B cell (primary cell): ENCODE measurements around the gene RAB4A. TPM values are rescaled to one million over a fixed set of nuclear protein-coding genes. Genes with fewer than 3 reads are reported as not detected.

Experiments
- ATAC-seq: fragments of 200-7000 bp; cut with Tn5 transposase; one replicate; pipeline ENCODE4 v1.10.0; 2021; ENCODE audit warnings: low read depth, mild to moderate bottlenecking, moderate number of reproducible peaks, moderate library complexity
- CTCF ChIA-PET: fragments of 350-600 bp; sonication (Branson Sonifier 250); formaldehyde crosslinking; loops from one replicate; lab custom pipeline; 2021; ENCODE audit warnings: antibody characterized with exemption, inconsistent platforms; lab: Charles Lee
- POLR2A ChIA-PET: fragments of 350-600 bp; sonication (Branson Sonifier 250); formaldehyde crosslinking; loops from one replicate; lab custom pipeline; 2021; ENCODE audit warnings: antibody characterized with exemption; lab: Charles Lee
- DNase-seq: peaks from one replicate; pipeline ENCODE4 v3.0.0; 2013
- H2AFZ ChIP-seq: 2 replicates; pipeline ENCODE4 v1.6.1; 2012; ENCODE audit warnings: mild to moderate bottlenecking, low read depth, low read length; ENCODE audit not compliant: insufficient read depth, poor library complexity, severe bottlenecking
- H3K27ac ChIP-seq, 2 donors: 1 replicate in 1 of 2; 2 replicates in 1 of 2; pipeline ENCODE4 v1.5.1; 2012 to 2013; ENCODE audit warnings: low read length in 2 of 2, mild to moderate bottlenecking in 2 of 2, moderate library complexity in 1 of 2
- H3K27me3 ChIP-seq, 4 experiments: fragments of 200-600 bp in 1 of 4; sonication (generic) in 1 of 4; replicated peaks in 1 of 4; 1 replicate in 2 of 4; 2 replicates in 2 of 4; pipeline versions ENCODE4 v1.6.1 to v1.7.0; 2013 to 2016; ENCODE audit warnings: low read length in 3 of 4, mild to moderate bottlenecking in 2 of 4, mixed read lengths in 1 of 4, moderate library complexity in 1 of 4; ENCODE audit not compliant: insufficient read depth in 4 of 4, control insufficient read depth in 3 of 4; ENCODE audit errors: control extremely low read depth in 1 of 4
- H3K36me3 ChIP-seq, 2 experiments: replicated peaks in 1 of 2; 1 replicate in 1 of 2; 2 replicates in 1 of 2; pipeline versions ENCODE4 v1.6.1 to v1.7.1; 2013; ENCODE audit warnings: low read length in 1 of 2; ENCODE audit not compliant: insufficient read depth in 2 of 2, control insufficient read depth in 1 of 2; ENCODE audit errors: control extremely low read depth in 1 of 2, extremely low read depth in 1 of 2
- H3K4me1 ChIP-seq, 2 donors: fragments of 200-600 bp in 1 of 2; sonication (generic) in 1 of 2; 1 replicate in 1 of 2; 2 replicates in 1 of 2; pipeline versions ENCODE4 v1.5.1 to v1.6.1; 2013 to 2017; ENCODE audit warnings: low read length in 2 of 2; ENCODE audit not compliant: control insufficient read depth in 2 of 2, insufficient read depth in 2 of 2
- H3K4me2 ChIP-seq: replicated peaks from 2 replicates; pipeline ENCODE3; 2012; ENCODE audit warnings: mild to moderate bottlenecking, low read depth, low read length; ENCODE audit not compliant: poor library complexity, severe bottlenecking
- H3K4me3 ChIP-seq, 5 experiments: fragments of 200-600 bp in 1 of 5; sonication (generic) in 1 of 5; 1 replicate in 3 of 5; 2 replicates in 2 of 5; pipeline versions ENCODE4 v1.5.1 to v1.7.0; 2011 to 2016; ENCODE audit warnings: low read length in 4 of 5, mild to moderate bottlenecking in 4 of 5, low read depth in 2 of 5, control low read depth in 1 of 5, moderate library complexity in 1 of 5; ENCODE audit not compliant: insufficient read depth in 1 of 5; ENCODE audit errors: control extremely low read depth in 1 of 5, extremely low read depth in 1 of 5
- H3K79me2 ChIP-seq: fragments of 200-600 bp; sonication (generic); one replicate; pipeline ENCODE4 v1.6.0; 2016; ENCODE audit warnings: low read length; ENCODE audit not compliant: control insufficient read depth, insufficient read depth
- H3K9ac ChIP-seq: fragments of 200-600 bp; sonication (generic); 2 replicates; pipeline ENCODE4 v1.6.1; 2017; ENCODE audit warnings: mild to moderate bottlenecking, low read length, moderate library complexity
- H3K9me3 ChIP-seq, 3 donors: one replicate each; pipeline versions ENCODE4 v1.6.1 to v1.7.1; 2013; ENCODE audit warnings: low read length in 2 of 3; ENCODE audit not compliant: control insufficient read depth in 2 of 3, insufficient read depth in 1 of 3; ENCODE audit errors: control extremely low read depth in 1 of 3
- H4K20me1 ChIP-seq: 2 replicates; pipeline ENCODE4 v1.6.0; 2012; ENCODE audit warnings: mild to moderate bottlenecking, low read length; ENCODE audit not compliant: insufficient read depth, control insufficient read depth, poor library complexity, severe bottlenecking
- H3K27ac Mint-ChIP-seq: one replicate; pipeline ENCODE4 v1.8.0; 2021; ENCODE audit warnings: mixed read lengths
- H3K27me3 Mint-ChIP-seq: one replicate; pipeline ENCODE4 v1.8.0; 2021; ENCODE audit warnings: mixed read lengths
- H3K4me1 Mint-ChIP-seq: one replicate; pipeline ENCODE4 v1.8.0; 2021; ENCODE audit warnings: mixed read lengths
- H3K4me3 Mint-ChIP-seq: one replicate; pipeline ENCODE4 v1.8.0; 2021; ENCODE audit warnings: mixed read lengths
- H3K9me3 Mint-ChIP-seq: one replicate; pipeline ENCODE4 v1.8.0; 2022; ENCODE audit warnings: mixed read lengths; ENCODE audit not compliant: insufficient read depth
- EZH2 ChIP-seq: IDR thresholded peaks from 2 replicates; pipeline ENCODE4 v1.6.1; 2012; ENCODE audit warnings: borderline replicate concordance, low read depth, mild to moderate bottlenecking, moderate library complexity, low read length; ENCODE audit not compliant: insufficient read depth, poor library complexity, severe bottlenecking
- WGBS: methylation state at CpG from one replicate; pipeline ENCODE4 v1.1.5; 2013; ENCODE audit warnings: missing lambda C conversion rate; ENCODE audit not compliant: insufficient coverage; 5-methylcytosine and 5-hydroxymethylcytosine counted together
- intact Hi-C: fragments of 100-400 bp; cut with micrococcal nuclease; formaldehyde crosslinking; loops from one replicate; pipeline ENCODE4 v1.10.0; 2022
- polyA plus RNA-seq: library from polyadenylated mRNA; depleted of rRNA; stranded (reverse); fragments of >200 nt; gene quantifications from 2 replicates; pipeline ENCODE4 v1.2.3, GENCODE V29; 2012
- total RNA-seq, 2 donors: library from RNA; stranded (reverse); fragments of 120-200 nt in 1 of 2; gene quantifications; 1 replicate in 1 of 2; 2 replicates in 1 of 2; pipeline versions ENCODE4 v1.2.3 to v1.2.4, GENCODE V29; 2013 to 2022
- TF ChIP-seq, protein P1 (sequence below): fragments of 200-600 bp; IDR thresholded peaks from one replicate; pipeline ENCODE4 v1.8.0; 2022; ENCODE audit warnings: antibody characterized with exemption, mild to moderate bottlenecking

The RAB4A gene
- total and polyA plus RNA-seq, 2 donors (not counting 1 experiment from before 2014, with no cell fraction given): 14.7 to 49.7 TPM

DNA sequence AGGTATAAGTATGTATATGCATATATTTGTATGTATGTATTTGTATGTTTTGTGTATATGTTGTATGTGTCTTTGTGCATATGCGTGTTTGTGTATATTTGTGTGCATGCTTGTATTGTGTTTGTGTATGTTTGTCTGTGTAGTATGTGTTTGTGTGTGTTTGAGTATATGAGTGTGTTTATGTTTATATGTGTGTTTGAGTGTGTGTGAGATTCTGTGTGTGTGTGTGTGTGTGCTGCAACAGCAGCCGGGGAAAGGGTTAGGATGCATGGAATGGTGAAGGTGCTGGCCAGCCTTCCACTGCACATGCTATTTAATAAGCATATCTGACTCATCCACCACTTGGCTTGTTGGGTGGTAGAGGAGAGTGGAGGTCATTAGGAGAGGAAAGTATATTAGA, 46.6 kb upstream of the RAB4A start:
- TF ChIP-seq EZH2: no peak
- TF ChIP-seq, protein P1, sequence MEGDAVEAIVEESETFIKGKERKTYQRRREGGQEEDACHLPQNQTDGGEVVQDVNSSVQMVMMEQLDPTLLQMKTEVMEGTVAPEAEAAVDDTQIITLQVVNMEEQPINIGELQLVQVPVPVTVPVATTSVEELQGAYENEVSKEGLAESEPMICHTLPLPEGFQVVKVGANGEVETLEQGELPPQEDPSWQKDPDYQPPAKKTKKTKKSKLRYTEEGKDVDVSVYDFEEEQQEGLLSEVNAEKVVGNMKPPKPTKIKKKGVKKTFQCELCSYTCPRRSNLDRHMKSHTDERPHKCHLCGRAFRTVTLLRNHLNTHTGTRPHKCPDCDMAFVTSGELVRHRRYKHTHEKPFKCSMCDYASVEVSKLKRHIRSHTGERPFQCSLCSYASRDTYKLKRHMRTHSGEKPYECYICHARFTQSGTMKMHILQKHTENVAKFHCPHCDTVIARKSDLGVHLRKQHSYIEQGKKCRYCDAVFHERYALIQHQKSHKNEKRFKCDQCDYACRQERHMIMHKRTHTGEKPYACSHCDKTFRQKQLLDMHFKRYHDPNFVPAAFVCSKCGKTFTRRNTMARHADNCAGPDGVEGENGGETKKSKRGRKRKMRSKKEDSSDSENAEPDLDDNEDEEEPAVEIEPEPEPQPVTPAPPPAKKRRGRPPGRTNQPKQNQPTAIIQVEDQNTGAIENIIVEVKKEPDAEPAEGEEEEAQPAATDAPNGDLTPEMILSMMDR: no peak
- H3K9ac ChIP-seq: no peak overlapping the region
- CTCF ChIA-PET: interaction anchor here (10.0 kb wide), 1 partner anchor 558 kb away, joined by 147 read pairs; no protein-coding TSS in a partner anchor
- peaks cover 0 to 8% (median 6%) of the 10 kb centered on the region in 4 experiments for H3K27me3 ChIP-seq
- DNase-seq (no peak), ATAC-seq (no peak)
- H3K27ac ChIP-seq: no peak overlapping the region
- H3K79me2 ChIP-seq: no peaks in the 10 kb centered on the region
- H3K4me3 Mint-ChIP-seq: no peak overlapping the region
- H3K27ac Mint-ChIP-seq: no peak overlapping the region
- H3K36me3 ChIP-seq: no peaks in the 10 kb centered on the region
- peaks cover 12% of the 10 kb centered on the region for H3K27me3 Mint-ChIP-seq
- peaks cover 4 to 5% of the 10 kb centered on the region in 2 donors for H3K4me1 ChIP-seq
- H3K9me3 Mint-ChIP-seq: no peaks in the 10 kb centered on the region
- no peaks in the 10 kb centered on the region for H4K20me1 ChIP-seq
- intact Hi-C loops: no loop called here
- H2AFZ ChIP-seq: no peak overlapping the region
- no peak overlapping the region for H3K4me2 ChIP-seq
- POLR2A ChIA-PET: no interaction called here
- peaks cover 2% of the 10 kb centered on the region for H3K4me1 Mint-ChIP-seq
- WGBS: 92% methylated on average over 2 of the region's 2 CpGs
- no peak overlapping the region for H3K4me3 ChIP-seq
- no peaks in the 10 kb centered on the region for H3K9me3 ChIP-seq

DNA sequence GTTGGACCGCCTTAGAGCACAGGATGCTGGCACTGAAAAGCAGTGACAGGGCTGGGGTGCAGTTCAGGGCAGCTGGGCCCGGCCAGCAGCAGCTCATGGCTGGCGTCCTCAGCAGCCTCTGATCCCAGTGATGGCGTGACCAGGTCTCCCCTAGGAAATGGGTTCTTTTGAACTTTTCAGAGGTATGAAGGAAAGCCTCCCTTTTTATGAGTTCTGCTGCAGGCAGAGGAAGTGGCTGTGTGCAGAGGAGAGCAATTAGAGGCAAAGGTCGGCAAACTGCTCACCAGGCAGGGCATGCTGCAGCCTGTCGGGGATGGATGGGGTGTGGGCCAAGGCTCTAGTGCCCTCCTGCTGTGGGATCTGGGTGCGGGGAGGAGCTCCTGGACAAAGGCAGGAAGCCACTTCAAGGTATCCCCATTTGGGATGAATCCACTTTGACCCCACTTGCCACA, 45.6 kb upstream of the RAB4A start:
- peaks cover 22% of the 10 kb centered on the region for H3K27me3 Mint-ChIP-seq
- no peaks in the 10 kb centered on the region for H3K9me3 Mint-ChIP-seq
- H3K9me3 ChIP-seq: no peaks in the 10 kb centered on the region
- DNase-seq (no peak), ATAC-seq (no peak)
- H3K27ac Mint-ChIP-seq: no peak overlapping the region
- TF ChIP-seq, protein P1: no peak
- no peak for TF ChIP-seq EZH2
- H3K36me3 ChIP-seq: no peaks in the 10 kb centered on the region
- H4K20me1 ChIP-seq: no peaks in the 10 kb centered on the region
- H2AFZ ChIP-seq: no peak overlapping the region
- H3K27ac ChIP-seq: no peak overlapping the region
- no peak overlapping the region for H3K4me3 ChIP-seq
- peaks cover 5% of the 10 kb centered on the region for H3K4me1 Mint-ChIP-seq
- peaks cover 0 to 17% (median 10%) of the 10 kb centered on the region in 4 experiments for H3K27me3 ChIP-seq
- peaks cover 4 to 5% of the 10 kb centered on the region in 2 donors for H3K4me1 ChIP-seq
- ChIA-PET POLR2A (no interaction called here), CTCF (interaction anchor here (0.8 to 10.0 kb wide), 3 partner anchors 12 to 560 kb away, joined by 4 to 147 read pairs (median 5); no protein-coding TSS in a partner anchor)
- no peak overlapping the region for H3K4me2 ChIP-seq
- no peaks in the 10 kb centered on the region for H3K79me2 ChIP-seq
- whole genome bisulfite sequencing: 88% methylated on average over 7 of the region's 7 CpGs
- intact Hi-C loops: no loop called here
- H3K9ac ChIP-seq: no peak overlapping the region
- no peak overlapping the region for H3K4me3 Mint-ChIP-seq
